Esophagus (tissue), 2 donors: ENCODE measurements around the gene SNCB. TPM values are rescaled to one million over a fixed set of nuclear protein-coding genes. Genes with fewer than 3 reads are reported as not detected.
"Not testable (repeated sequence)": the region's sequence is repeated elsewhere in the genome, so short reads cannot be mapped to it uniquely, and the experiment has no call there.

Experiments used
- H3K27ac ChIP-seq, 2 donors: one replicate each; pipeline ENCODE4 v1.5.1; 2013; ENCODE audit warnings: low read depth in 2 of 2, mild to moderate bottlenecking in 2 of 2, inconsistent platforms in 1 of 2, low read length in 1 of 2, moderate library complexity in 1 of 2
- H3K27me3 ChIP-seq, 2 donors: one replicate each; pipeline ENCODE4 v1.6.1; 2013; ENCODE audit warnings: low read length in 2 of 2, control low read depth in 1 of 2, mild to moderate bottlenecking in 1 of 2; ENCODE audit not compliant: insufficient read depth in 2 of 2, control insufficient read depth in 1 of 2
- H3K36me3 ChIP-seq, 2 donors: one replicate each; pipeline ENCODE4 v1.6.1; 2013; ENCODE audit warnings: low read length in 1 of 2; ENCODE audit not compliant: control insufficient read depth in 2 of 2, insufficient read depth in 2 of 2
- H3K4me1 ChIP-seq, 2 donors: one replicate each; pipeline ENCODE4 v1.6.1; 2013; ENCODE audit warnings: low read length in 1 of 2; ENCODE audit not compliant: control insufficient read depth in 2 of 2, insufficient read depth in 2 of 2
- H3K4me3 ChIP-seq, 2 donors: one replicate each; pipeline ENCODE4 v1.5.1; 2013; ENCODE audit warnings: low read length in 2 of 2, mild to moderate bottlenecking in 2 of 2, low read depth in 1 of 2, moderate library complexity in 1 of 2
- H3K9me3 ChIP-seq, 2 donors: one replicate each; pipeline ENCODE4 v1.6.1; 2013; ENCODE audit warnings: mild to moderate bottlenecking in 2 of 2, low read depth in 1 of 2, low read length in 1 of 2, moderate library complexity in 1 of 2; ENCODE audit not compliant: control insufficient read depth in 2 of 2, insufficient read depth in 1 of 2
- WGBS, 2 donors: extraction: QIAGEN DNeasy Blood & Tissue Kit; methylation state at CpG; one replicate each; pipeline ENCODE4 v1.1.7; 2013; 5-methylcytosine and 5-hydroxymethylcytosine counted together
- polyA plus RNA-seq, 2 donors: library from polyadenylated mRNA; stranded (reverse); fragments of 200-250 nt; gene quantifications; one replicate each; pipeline ENCODE4 v1.2.3, GENCODE V29; 2013
- donor health status: healthy with polysubstance abuse.
- donor health status: Bipolar disorder and iron deficiency.

Gene SNCB
- polyA plus RNA-seq, 2 donors, result not detected

GRCh38 chr5:176596069-176596644 lies 34.2 kb downstream of the SNCB start:
- H3K27me3 ChIP-seq, result no peaks in the 10 kb centered on the region
- 81 to 84% methylated on average over 23 of the region's 23 CpGs for WGBS, 2 donors
- no peaks in the 10 kb centered on the region for H3K36me3 ChIP-seq
- H3K27ac ChIP-seq, result no peak overlapping the region
- H3K4me1 ChIP-seq, result peaks cover 0 to 4% of the 10 kb centered on the region in 2 donors
- peaks cover 0 to 2% of the 10 kb centered on the region in 2 donors for H3K9me3 ChIP-seq
- no peak overlapping the region for H3K4me3 ChIP-seq

GRCh38 chr5:176595386-176595943 lies 34.9 kb downstream of the SNCB start:
- WGBS, 2 donors, result 85 to 90% methylated on average over 11 of the region's 11 CpGs
- Histone ChIP-seq H3K36me3 (no peaks in the 10 kb centered on the region), H3K27ac (no peak overlapping the region)

GRCh38 chr5:176594554-176594953 lies 35.8 kb downstream of the SNCB start:
- Histone ChIP-seq H3K4me3 (no peak overlapping the region), H3K9me3 (peaks cover 0 to 4% of the 10 kb centered on the region in 2 donors), H3K36me3 (no peaks in the 10 kb centered on the region), H3K4me1 (peaks cover 0 to 4% of the 10 kb centered on the region in 2 donors), H3K27ac (no peak overlapping the region), H3K27me3 (no peaks in the 10 kb centered on the region)
- 87 to 90% methylated on average over 8 of the region's 8 CpGs for WGBS, 2 donors

More at GRCh38 chr5:176595386-176595943, 34.9 kb downstream of the SNCB start:
- H3K4me3 ChIP-seq, result no peak overlapping the region
- H3K27me3 ChIP-seq, result no peaks in the 10 kb centered on the region
- peaks cover 0 to 4% of the 10 kb centered on the region in 2 donors for H3K4me1 ChIP-seq
- H3K9me3 ChIP-seq, result peaks cover 0 to 2% of the 10 kb centered on the region in 2 donors

GRCh38 chr5:176593273-176593869 lies 37.0 kb downstream of the SNCB start:
- 94 to 95% methylated on average over 12 of the region's 12 CpGs for WGBS, 2 donors

GRCh38 chr5:176592573-176592972 lies 37.8 kb downstream of the SNCB start:
- H3K4me1 ChIP-seq, result peaks cover 0 to 4% of the 10 kb centered on the region in 2 donors
- peaks cover 0 to 4% of the 10 kb centered on the region in 2 donors for H3K9me3 ChIP-seq
- no peak overlapping the region for H3K27ac ChIP-seq
- H3K27me3 ChIP-seq, result no peaks in the 10 kb centered on the region
- 97 to 98% methylated on average over 3 of the region's 3 CpGs for WGBS, 2 donors
- H3K36me3 ChIP-seq, result no peaks in the 10 kb centered on the region
- H3K4me3 ChIP-seq, result no peak overlapping the region

More at GRCh38 chr5:176593273-176593869, 37.0 kb downstream of the SNCB start:
- peaks cover 0 to 4% of the 10 kb centered on the region in 2 donors for H3K9me3 ChIP-seq
- H3K4me1 ChIP-seq, result peaks cover 0 to 4% of the 10 kb centered on the region in 2 donors
- no peaks in the 10 kb centered on the region for H3K27me3 ChIP-seq
- H3K36me3 ChIP-seq, result no peaks in the 10 kb centered on the region
- no peak overlapping the region for H3K27ac ChIP-seq
- no peak overlapping the region for H3K4me3 ChIP-seq

GRCh38 chr5:176591667-176592066 lies 38.7 kb downstream of the SNCB start:
- not testable (repeated sequence) for H3K9me3 ChIP-seq, H3K27me3 ChIP-seq, H3K27ac ChIP-seq, H3K36me3 ChIP-seq, H3K4me1 ChIP-seq, H3K4me3 ChIP-seq
- 75 to 76% methylated on average over 1 to 2 of the region's 2 CpGs for WGBS, 2 donors

GRCh38 chr5:176590035-176590717 lies 40.2 kb downstream of the SNCB start:
- 85 to 88% methylated on average over 17 of the region's 17 CpGs for WGBS, 2 donors
- H3K36me3 ChIP-seq, result no peaks in the 10 kb centered on the region
- H3K4me3 ChIP-seq, result no peak overlapping the region
- H3K4me1 ChIP-seq, result no peaks in the 10 kb centered on the region
- peaks cover 3 to 4% of the 10 kb centered on the region in 2 donors for H3K9me3 ChIP-seq
- no peak overlapping the region for H3K27ac ChIP-seq
- H3K27me3 ChIP-seq, result no peaks in the 10 kb centered on the region

- Histone ChIP-seq H3K9me3 (peaks cover 11 to 12% of the 10 kb centered on the region in 2 donors), H3K36me3 (no peaks in the 10 kb centered on the region), H3K27me3 (no peaks in the 10 kb centered on the region), H3K4me1 (no peaks in the 10 kb centered on the region), H3K4me3 (no peak overlapping the region), H3K27ac (no peak overlapping the region)
- WGBS, 2 donors, result 86 to 90% methylated on average over 31 of the region's 31 CpGs
These were observed 41.1 kb downstream of the SNCB start for GRCh38 chr5:176589039-176589769.

GRCh38 chr5:176588297-176588696 lies 42.0 kb downstream of the SNCB start:
- H3K9me3 ChIP-seq, result peaks cover 12 to 16% of the 10 kb centered on the region in 2 donors
- no peaks in the 10 kb centered on the region for H3K36me3 ChIP-seq
- H3K27me3 ChIP-seq, result no peaks in the 10 kb centered on the region
- H3K4me3 ChIP-seq, result no peak overlapping the region
- no peaks in the 10 kb centered on the region for H3K4me1 ChIP-seq
- H3K27ac ChIP-seq, result no peak overlapping the region
